Natural killer cell (primary cell): ENCODE data around the gene HEXD. TPM values are rescaled to one million over a fixed set of nuclear protein-coding genes. Genes with fewer than 3 reads are reported as not detected.

Source experiments
- ATAC-seq, 3 donors: fragments of 150-1000 bp in 2 of 3; fragments of 200-7000 bp in 1 of 3; cut with Tn5 transposase; 1 replicate in 1 of 3; 2 replicates in 2 of 3; pipeline ENCODE4 v1.10.0; 2021; ENCODE audit warnings: mild to moderate bottlenecking in 2 of 3, moderate library complexity in 2 of 3
- DNase-seq, 2 donors: peaks; one replicate each; pipeline versions ENCODE4 v3.0.0 to v3.0.0-alpha.2; 2013 to 2021; ENCODE audit warnings: mixed read lengths in 1 of 2
- H3K27ac ChIP-seq: one replicate; pipeline ENCODE4 v1.5.1; 2013; ENCODE audit warnings: mild to moderate bottlenecking, low read length
- H3K27me3 ChIP-seq: one replicate; pipeline ENCODE4 v1.6.1; 2013; ENCODE audit warnings: low read length; ENCODE audit not compliant: control insufficient read depth, insufficient read depth
- H3K36me3 ChIP-seq: one replicate; pipeline ENCODE4 v1.6.1; 2013; ENCODE audit warnings: low read length; ENCODE audit not compliant: control insufficient read depth, insufficient read depth
- H3K4me1 ChIP-seq: one replicate; pipeline ENCODE4 v1.6.1; 2013; ENCODE audit warnings: low read length; ENCODE audit not compliant: control insufficient read depth, insufficient read depth
- H3K4me3 ChIP-seq: one replicate; pipeline ENCODE4 v1.5.1; 2013; ENCODE audit warnings: low read length
- H3K9me3 ChIP-seq: one replicate; pipeline ENCODE4 v1.6.1; 2013; ENCODE audit warnings: low read length; ENCODE audit not compliant: control insufficient read depth, insufficient read depth
- H3K27ac Mint-ChIP-seq, 2 donors: one replicate each; pipeline ENCODE4 v1.8.0; 2022; ENCODE audit warnings: mild to moderate bottlenecking in 2 of 2, mixed read lengths in 2 of 2, moderate library complexity in 1 of 2
- H3K27me3 Mint-ChIP-seq, 2 donors: one replicate each; pipeline ENCODE4 v1.8.0; 2022; ENCODE audit warnings: low read depth in 2 of 2, mixed read lengths in 2 of 2
- H3K36me3 Mint-ChIP-seq: one replicate; pipeline ENCODE4 v1.8.0; 2022; ENCODE audit warnings: mixed read lengths
- H3K4me1 Mint-ChIP-seq, 2 donors: one replicate each; pipeline ENCODE4 v1.8.0; 2022; ENCODE audit warnings: mixed read lengths in 2 of 2
- H3K4me3 Mint-ChIP-seq: one replicate; pipeline ENCODE4 v1.8.0; 2022; ENCODE audit warnings: mild to moderate bottlenecking, moderate library complexity, mixed read lengths
- H3K9me3 Mint-ChIP-seq, 2 donors: one replicate each; pipeline ENCODE4 v1.8.0; 2022; ENCODE audit warnings: mixed read lengths in 2 of 2
- CTCF ChIP-seq: fragments of 200-600 bp; IDR thresholded peaks from one replicate; pipeline ENCODE4 v1.8.0; 2022; ENCODE audit warnings: antibody characterized with exemption
- WGBS: methylation state at CpG from one replicate; pipeline ENCODE4 v1.1.7; 2013; ENCODE audit warnings: missing lambda C conversion rate; ENCODE audit not compliant: insufficient coverage; 5-methylcytosine and 5-hydroxymethylcytosine counted together
- intact Hi-C: fragments of 100-400 bp; cut with micrococcal nuclease; formaldehyde crosslinking; loops from one replicate; pipeline ENCODE4 v1.14.2; 2022
- total RNA-seq, 4 donors: library from RNA; stranded (reverse); fragments of 120-200 nt in 1 of 4; gene quantifications; one replicate each; pipeline versions ENCODE4 v1.2.3 to v1.2.4, GENCODE V29; 2013 to 2022

HEXD gene
- total RNA-seq, 3 donors from 2014 or later (not counting 1 experiment from before 2014, with no cell fraction given), result 35.7 to 57.4 (median 51.5) TPM

- Histone ChIP-seq H3K4me3 (no peak overlapping the region), H3K27me3 (no peaks in the 10 kb centered on the region), H3K4me1 (no peaks in the 10 kb centered on the region), H3K36me3 (peaks cover 11% of the 10 kb centered on the region), H3K9me3 (no peaks in the 10 kb centered on the region), H3K27ac (no peak overlapping the region)
- no peak overlapping the region for H3K27ac Mint-ChIP-seq
- intact Hi-C loops, result no loop called here
- no peaks in the 10 kb centered on the region for H3K9me3 Mint-ChIP-seq
- TF ChIP-seq CTCF, result no peak
- H3K4me1 Mint-ChIP-seq, result peaks cover 3 to 11% of the 10 kb centered on the region in 2 donors
- no peak for DNase-seq
- no peak for ATAC-seq
- no peaks in the 10 kb centered on the region for H3K36me3 Mint-ChIP-seq
- no peaks in the 10 kb centered on the region for H3K27me3 Mint-ChIP-seq
- H3K4me3 Mint-ChIP-seq, result no peak overlapping the region
- 96% methylated on average over 25 of the region's 28 CpGs for WGBS
These were observed 25.8 kb upstream of the HEXD start for GRCh38 chr17:82392209-82392920.

GRCh38 chr17:82392941-82393340 is 25.2 kb upstream of the HEXD start:
- Histone ChIP-seq H3K36me3 (peaks cover 11% of the 10 kb centered on the region), H3K9me3 (no peaks in the 10 kb centered on the region), H3K4me3 (no peak overlapping the region), H3K27me3 (no peaks in the 10 kb centered on the region), H3K27ac (no peak overlapping the region), H3K4me1 (no peaks in the 10 kb centered on the region)
- WGBS, result 95% methylated on average over 15 of the region's 15 CpGs
- no peak overlapping the region for H3K27ac Mint-ChIP-seq
- DNase-seq, result no peak
- no peaks in the 10 kb centered on the region for H3K36me3 Mint-ChIP-seq
- peaks cover 3 to 6% of the 10 kb centered on the region in 2 donors for H3K4me1 Mint-ChIP-seq
- intact Hi-C loops, result no loop called here
- TF ChIP-seq CTCF, result no peak
- H3K9me3 Mint-ChIP-seq, result no peaks in the 10 kb centered on the region
- H3K27me3 Mint-ChIP-seq, result no peaks in the 10 kb centered on the region
- no peak for ATAC-seq
- H3K4me3 Mint-ChIP-seq, result no peak overlapping the region

- H3K36me3 ChIP-seq, result peaks cover 11% of the 10 kb centered on the region
- Mint-ChIP-seq H3K4me1 (peaks cover 3 to 4% of the 10 kb centered on the region in 2 donors), H3K36me3 (no peaks in the 10 kb centered on the region), H3K9me3 (no peaks in the 10 kb centered on the region), H3K27ac (no peak overlapping the region), H3K27me3 (no peaks in the 10 kb centered on the region), H3K4me3 (no peak overlapping the region)
- no peaks in the 10 kb centered on the region for H3K9me3 ChIP-seq
- ATAC-seq, result no peak
- intact Hi-C loops, result no loop called here
- H3K27ac ChIP-seq, result no peak overlapping the region
- no peak for TF ChIP-seq CTCF
- H3K4me3 ChIP-seq, result no peak overlapping the region
- DNase-seq, result no peak
- no peaks in the 10 kb centered on the region for H3K4me1 ChIP-seq
- WGBS, result 96% methylated on average over 12 of the region's 12 CpGs
- no peaks in the 10 kb centered on the region for H3K27me3 ChIP-seq
These were observed 23.9 kb upstream of the HEXD start for GRCh38 chr17:82394278-82394677.
